ENCODE measurements around the gene CIAPIN1. TPM values are rescaled to one million over a fixed set of nuclear protein-coding genes. Genes with fewer than 3 reads are reported as not detected.

CIAPIN1 gene
- total RNA-seq, 2 donors from 2014 or later, result 23.5 to 33.4 TPM

Other genes starting within 250 kb of the CIAPIN1 start
- 10 to 100 TPM; 48.4 to 49.6 TPM for gene ARL2BP, start 202.1 kb downstream of the CIAPIN1 start, total RNA-seq
- 1 to 10 TPM; 1.7 to 3.8 TPM for gene PLLP, start 162.7 kb downstream of the CIAPIN1 start, total RNA-seq
- gene CCL22, start 88.6 kb downstream of the CIAPIN1 start, total RNA-seq, result under 1 TPM; 0.19 to 0.46 TPM
- 10 to 100 TPM; 36.2 to 45.2 TPM for gene CX3CL1, start 74.9 kb downstream of the CIAPIN1 start, total RNA-seq
- not detected for gene CCL17, start 42.6 kb downstream of the CIAPIN1 start, total RNA-seq
- gene COQ9, start 94 bp upstream of the CIAPIN1 start, total RNA-seq, result 10 to 100 TPM; 30.1 to 39.6 TPM
- 10 to 100 TPM; 39.4 to 40.3 TPM for gene POLR2C, start 15.3 kb upstream of the CIAPIN1 start, total RNA-seq
- 10 to 100 TPM; 29.2 to 31.1 TPM for gene DOK4, start 39.1 kb upstream of the CIAPIN1 start, total RNA-seq
- gene CCDC102A, start 89.2 kb upstream of the CIAPIN1 start, total RNA-seq, result 10 to 100 TPM; 16.9 to 18.3 TPM
- gene ADGRG5, start 95.3 kb upstream of the CIAPIN1 start, total RNA-seq, result under 1 TPM; 0.05 to 0.32 TPM
- gene ADGRG1, start 181.2 kb upstream of the CIAPIN1 start, total RNA-seq, result 10 to 100 TPM; 28.0 to 28.5 TPM
- 10 to 100 TPM in 1 of 2 donors, 1 to 10 TPM in 1; 6.8 to 10.4 TPM for gene ADGRG3, start 220.9 kb upstream of the CIAPIN1 start, total RNA-seq
- gene DRC7, start 247.4 kb upstream of the CIAPIN1 start, total RNA-seq, result not detected